ENCODE results near the gene TNFAIP2. TPM values are rescaled to one million over a fixed set of nuclear protein-coding genes. Genes with fewer than 3 reads are reported as not detected.

The TNFAIP2 gene
- total RNA-seq, 3 donors from 2014 or later = 43.6 to 76.5 (median 60.0) TPM

DNA sequence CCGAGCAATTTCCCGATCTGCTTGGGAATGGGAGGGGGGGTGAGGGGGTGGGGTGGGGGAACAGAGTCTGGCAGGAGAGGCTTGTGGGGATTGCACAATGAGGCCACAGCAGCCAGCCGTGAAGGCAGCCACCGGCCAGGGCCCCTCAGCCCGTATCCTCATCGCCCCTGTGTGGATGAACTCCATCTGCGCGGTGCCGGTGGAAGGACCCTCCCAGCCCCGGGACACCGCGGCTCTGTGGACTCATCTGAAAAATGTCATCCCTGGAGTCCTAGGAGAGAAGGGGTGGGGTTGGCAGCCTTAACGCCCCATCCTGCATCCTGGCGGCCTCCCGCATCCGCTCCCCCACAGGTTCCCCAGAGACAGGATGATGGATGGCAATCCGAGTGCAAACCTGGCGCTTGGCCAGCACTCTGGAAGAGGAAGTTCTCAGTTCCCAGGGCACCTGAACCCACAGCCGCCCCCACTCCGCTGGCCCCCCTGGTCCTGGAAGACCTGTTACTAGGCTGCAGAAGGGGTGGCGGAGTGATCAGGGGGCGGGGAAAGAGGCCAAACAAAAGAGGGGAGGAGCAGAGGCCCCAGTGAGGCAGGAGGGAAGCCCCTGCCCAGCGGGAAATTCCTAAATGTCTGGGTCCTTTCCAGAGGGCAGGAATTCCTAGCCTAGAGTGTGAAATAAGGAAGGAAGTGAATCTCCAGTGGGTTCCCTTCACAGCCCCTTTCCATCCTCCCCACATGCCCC, 1.2 kb upstream of the TNFAIP2 start:
- Histone ChIP-seq H3K4me3 (peak overlapping the region; percentile 68 to 82 (median 74)), H3K27ac (peak overlapping the region; percentile 87 to 95), H3K9me3 (no peaks in the 10 kb centered on the region), H3K4me1 (peaks cover 18 to 33% of the 10 kb centered on the region in 2 donors), H3K36me3 (no peaks in the 10 kb centered on the region), H3K27me3 (no peaks in the 10 kb centered on the region)
- peak; percentile 71 to 85 for DNase-seq (ENCODE audit: low spot score in 2 of 2)
- no peak for TF ChIP-seq POLR2A (IDR thresholded peaks at IDR 0.05)
- peak in 2 of 3 donors; percentile 70 to 87 for TF ChIP-seq POLR2AphosphoS5 (IDR thresholded peaks at IDR 0.05)
- TF ChIP-seq, protein P1, sequence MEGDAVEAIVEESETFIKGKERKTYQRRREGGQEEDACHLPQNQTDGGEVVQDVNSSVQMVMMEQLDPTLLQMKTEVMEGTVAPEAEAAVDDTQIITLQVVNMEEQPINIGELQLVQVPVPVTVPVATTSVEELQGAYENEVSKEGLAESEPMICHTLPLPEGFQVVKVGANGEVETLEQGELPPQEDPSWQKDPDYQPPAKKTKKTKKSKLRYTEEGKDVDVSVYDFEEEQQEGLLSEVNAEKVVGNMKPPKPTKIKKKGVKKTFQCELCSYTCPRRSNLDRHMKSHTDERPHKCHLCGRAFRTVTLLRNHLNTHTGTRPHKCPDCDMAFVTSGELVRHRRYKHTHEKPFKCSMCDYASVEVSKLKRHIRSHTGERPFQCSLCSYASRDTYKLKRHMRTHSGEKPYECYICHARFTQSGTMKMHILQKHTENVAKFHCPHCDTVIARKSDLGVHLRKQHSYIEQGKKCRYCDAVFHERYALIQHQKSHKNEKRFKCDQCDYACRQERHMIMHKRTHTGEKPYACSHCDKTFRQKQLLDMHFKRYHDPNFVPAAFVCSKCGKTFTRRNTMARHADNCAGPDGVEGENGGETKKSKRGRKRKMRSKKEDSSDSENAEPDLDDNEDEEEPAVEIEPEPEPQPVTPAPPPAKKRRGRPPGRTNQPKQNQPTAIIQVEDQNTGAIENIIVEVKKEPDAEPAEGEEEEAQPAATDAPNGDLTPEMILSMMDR (IDR thresholded peaks at IDR 0.05) = no peak
- intact Hi-C loops (cut with DNase I; ENCODE audit: low total_unique reads) = no loop called here

- intact Hi-C loops (cut with DNase I; ENCODE audit: low total_unique reads) = no loop called here
- H3K36me3 ChIP-seq = no peaks in the 10 kb centered on the region
- DNase-seq (ENCODE audit: low spot score in 2 of 2) = no peak
- TF ChIP-seq POLR2A (IDR thresholded peaks at IDR 0.05) (no peak), POLR2AphosphoS5 (IDR thresholded peaks at IDR 0.05) (no peak)
- TF ChIP-seq, protein P1 (IDR thresholded peaks at IDR 0.05) = no peak
- peak overlapping the region; percentile 87 to 95 for H3K27ac ChIP-seq
- peak overlapping the region; percentile 68 to 82 (median 74) for H3K4me3 ChIP-seq
- H3K27me3 ChIP-seq = no peaks in the 10 kb centered on the region
- no peaks in the 10 kb centered on the region for H3K9me3 ChIP-seq
- H3K4me1 ChIP-seq = peaks cover 18 to 36% of the 10 kb centered on the region in 2 donors
Measured at GRCh38 chr14:103122585-103122946, 695 bp upstream of the TNFAIP2 start.

GRCh38 chr14:103123634-103124500, 606 bp downstream of the TNFAIP2 start:
- peak overlapping the region; percentile 87 to 95 for H3K27ac ChIP-seq
- DNase-seq (ENCODE audit: low spot score in 2 of 2) = no peak
- TF ChIP-seq, protein P1 (IDR thresholded peaks at IDR 0.05) = peak in 2 of 3 donors; percentile 42
- TF ChIP-seq POLR2A (IDR thresholded peaks at IDR 0.05) = no peak
- TF ChIP-seq POLR2AphosphoS5 (IDR thresholded peaks at IDR 0.05) = no peak

DNA sequence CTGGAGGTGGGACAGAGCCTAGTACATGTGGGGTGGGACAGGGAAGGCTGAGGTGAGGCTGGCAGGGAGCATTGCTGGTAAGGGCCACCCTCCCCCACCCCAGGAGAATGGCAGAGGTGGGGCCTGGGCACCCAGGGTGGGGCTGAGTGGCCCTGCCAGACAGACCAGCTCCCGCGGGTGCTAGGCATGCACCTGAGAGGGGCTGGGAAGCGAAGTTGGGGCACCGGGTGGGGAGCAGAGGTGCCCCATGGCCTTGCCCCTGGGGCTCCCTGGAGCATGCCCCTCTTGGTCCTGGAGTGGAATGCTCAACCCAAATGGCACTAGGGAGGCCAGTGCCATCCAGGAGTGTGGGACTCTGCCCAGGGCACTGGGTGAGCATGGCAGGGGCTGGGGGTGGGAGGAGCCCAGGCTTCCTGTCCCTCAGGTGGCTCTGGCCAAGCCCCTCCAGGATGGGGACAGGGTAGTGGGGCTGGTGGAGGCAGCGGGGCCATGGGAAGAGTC, 1.3 kb downstream of the TNFAIP2 start:
- Histone ChIP-seq H3K27ac (peak overlapping the region; percentile 87 to 95), H3K27me3 (no peaks in the 10 kb centered on the region), H3K9me3 (no peaks in the 10 kb centered on the region), H3K4me1 (peaks cover 18 to 50% of the 10 kb centered on the region in 2 donors), H3K4me3 (peak overlapping the region; percentile 68 to 82 (median 74)), H3K36me3 (no peaks in the 10 kb centered on the region)
- TF ChIP-seq POLR2A (IDR thresholded peaks at IDR 0.05) (no peak), POLR2AphosphoS5 (IDR thresholded peaks at IDR 0.05) (no peak)
- TF ChIP-seq, protein P1 (IDR thresholded peaks at IDR 0.05) = no peak
- intact Hi-C loops (cut with DNase I; ENCODE audit: low total_unique reads) = no loop called here
- no peak for DNase-seq (ENCODE audit: low spot score in 2 of 2)

More at GRCh38 chr14:103123634-103124500, 606 bp downstream of the TNFAIP2 start:
- no peaks in the 10 kb centered on the region for H3K36me3 ChIP-seq
- H3K27me3 ChIP-seq = no peaks in the 10 kb centered on the region
- intact Hi-C loops (cut with DNase I; ENCODE audit: low total_unique reads) = no loop called here
- peaks cover 18 to 46% of the 10 kb centered on the region in 2 donors for H3K4me1 ChIP-seq
- no peaks in the 10 kb centered on the region for H3K9me3 ChIP-seq
- H3K4me3 ChIP-seq = peak overlapping the region; percentile 68 to 82 (median 74)

Data from breast epithelium (tissue), 4 donors.